WTC11 (cell line): ENCODE data around the gene CTCFL. TPM values are rescaled to one million over a fixed set of nuclear protein-coding genes. Genes with fewer than 3 reads are reported as not detected.

Experiments used
- ATAC-seq: fragments of 200-7000 bp; cut with Tn5 transposase; 2 replicates; pipeline ENCODE4 v1.10.0; 2021; ENCODE audit warnings: mild to moderate bottlenecking, moderate library complexity
- CTCF ChIA-PET: fragments of 300-600 bp; sonication (Branson Sonifier 250); formaldehyde crosslinking; loops from one replicate; lab custom pipeline; 2021; ENCODE audit warnings: antibody characterized with exemption; lab: Charles Lee
- POLR2A ChIA-PET: fragments of 350-600 bp; sonication (Branson Sonifier 250); formaldehyde crosslinking; loops from one replicate; lab custom pipeline; 2021; ENCODE audit warnings: antibody characterized with exemption; lab: Charles Lee
- DNase-seq: peaks from one replicate; pipeline ENCODE4 v3.0.0; 2021; ENCODE audit warnings: low spot score
- H3K27ac Mint-ChIP-seq: 2 replicates; pipeline ENCODE4 v1.8.0; 2021; ENCODE audit warnings: mixed read lengths
- H3K27me3 Mint-ChIP-seq: 2 replicates; pipeline ENCODE4 v1.8.0; 2021; ENCODE audit warnings: low read depth, mild to moderate bottlenecking, moderate library complexity, mixed read lengths
- H3K36me3 Mint-ChIP-seq: 2 replicates; pipeline ENCODE4 v1.8.0; 2021; ENCODE audit warnings: mixed read lengths
- H3K4me1 Mint-ChIP-seq: 2 replicates; pipeline ENCODE4 v1.8.0; 2022; ENCODE audit warnings: mixed read lengths
- H3K4me3 Mint-ChIP-seq: 2 replicates; pipeline ENCODE4 v1.8.0; 2021; ENCODE audit warnings: mild to moderate bottlenecking, moderate library complexity, mixed read lengths
- H3K9me3 Mint-ChIP-seq: 2 replicates; pipeline ENCODE4 v1.8.0; 2021; ENCODE audit warnings: mixed read lengths
- CREM ChIP-seq: sonication (generic); formaldehyde crosslinking; IDR thresholded peaks from 2 replicates; pipeline ENCODE4 v1.8.1; 2022; ENCODE audit warnings: mild to moderate bottlenecking, missing genetic modification reagents, moderate library complexity
- ELF4 ChIP-seq: sonication (generic); formaldehyde crosslinking; IDR thresholded peaks from 2 replicates; pipeline ENCODE4 v1.8.1; 2022; ENCODE audit warnings: low read depth, mild to moderate bottlenecking, moderate library complexity, missing genetic modification reagents
- FOXJ3 ChIP-seq: sonication (generic); formaldehyde crosslinking; IDR thresholded peaks from 2 replicates; pipeline ENCODE4 v1.9.0; 2021; ENCODE audit warnings: missing genetic modification reagents, mild to moderate bottlenecking, borderline replicate concordance
- GTF2I ChIP-seq: fragments of 250-450 bp; sonication (Bioruptor Pico); conservative IDR thresholded peaks from 2 replicates; pipeline ENCODE4 v1.4.0; 2021; ENCODE audit warnings: mild to moderate bottlenecking
- KAT7 ChIP-seq: sonication (generic); formaldehyde crosslinking; IDR thresholded peaks from 2 replicates; pipeline ENCODE4 v1.8.1; 2023; ENCODE audit warnings: missing genetic modification reagents, mild to moderate bottlenecking, borderline replicate concordance
- SP1 ChIP-seq: sonication (generic); formaldehyde crosslinking; conservative IDR thresholded peaks from 2 replicates; pipeline ENCODE4 v1.8.1; 2022; ENCODE audit warnings: missing genetic modification reagents
- TP53 ChIP-seq: sonication (generic); formaldehyde crosslinking; IDR thresholded peaks from 2 replicates; pipeline ENCODE4 v1.8.1; 2023; ENCODE audit warnings: mild to moderate bottlenecking, missing genetic modification reagents
- USF2 ChIP-seq: sonication (generic); formaldehyde crosslinking; IDR thresholded peaks from 2 replicates; pipeline ENCODE4 v1.8.1; 2023; ENCODE audit warnings: mild to moderate bottlenecking, missing genetic modification reagents, moderate library complexity
- ZNF281 ChIP-seq: sonication (generic); formaldehyde crosslinking; IDR thresholded peaks from 2 replicates; pipeline ENCODE4 v1.8.0; 2023; ENCODE audit warnings: mild to moderate bottlenecking, missing genetic modification reagents
- ZNF416 ChIP-seq: fragments of 250-450 bp; sonication (Bioruptor Pico); IDR thresholded peaks from 2 replicates; pipeline ENCODE4 v1.9.0; 2021; ENCODE audit warnings: mild to moderate bottlenecking, inconsistent platforms
- ZNF425 ChIP-seq: fragments of 250-450 bp; sonication (Bioruptor Pico); conservative IDR thresholded peaks from 2 replicates; pipeline ENCODE4 v1.9.0; 2021; ENCODE audit warnings: mild to moderate bottlenecking
- total RNA-seq: library from RNA; stranded (reverse); gene quantifications from 3 replicates; pipeline ENCODE4 v1.2.3, GENCODE V29; 2021
- TF ChIP-seq, protein P1 (sequence below): sonication (generic); formaldehyde crosslinking; IDR thresholded peaks from 2 replicates; pipeline ENCODE4 v1.8.0; 2022; ENCODE audit warnings: missing genetic modification reagents

Gene CTCFL
- total RNA-seq, 1 experiment from 2014 or later: 0.70 TPM

DNA sequence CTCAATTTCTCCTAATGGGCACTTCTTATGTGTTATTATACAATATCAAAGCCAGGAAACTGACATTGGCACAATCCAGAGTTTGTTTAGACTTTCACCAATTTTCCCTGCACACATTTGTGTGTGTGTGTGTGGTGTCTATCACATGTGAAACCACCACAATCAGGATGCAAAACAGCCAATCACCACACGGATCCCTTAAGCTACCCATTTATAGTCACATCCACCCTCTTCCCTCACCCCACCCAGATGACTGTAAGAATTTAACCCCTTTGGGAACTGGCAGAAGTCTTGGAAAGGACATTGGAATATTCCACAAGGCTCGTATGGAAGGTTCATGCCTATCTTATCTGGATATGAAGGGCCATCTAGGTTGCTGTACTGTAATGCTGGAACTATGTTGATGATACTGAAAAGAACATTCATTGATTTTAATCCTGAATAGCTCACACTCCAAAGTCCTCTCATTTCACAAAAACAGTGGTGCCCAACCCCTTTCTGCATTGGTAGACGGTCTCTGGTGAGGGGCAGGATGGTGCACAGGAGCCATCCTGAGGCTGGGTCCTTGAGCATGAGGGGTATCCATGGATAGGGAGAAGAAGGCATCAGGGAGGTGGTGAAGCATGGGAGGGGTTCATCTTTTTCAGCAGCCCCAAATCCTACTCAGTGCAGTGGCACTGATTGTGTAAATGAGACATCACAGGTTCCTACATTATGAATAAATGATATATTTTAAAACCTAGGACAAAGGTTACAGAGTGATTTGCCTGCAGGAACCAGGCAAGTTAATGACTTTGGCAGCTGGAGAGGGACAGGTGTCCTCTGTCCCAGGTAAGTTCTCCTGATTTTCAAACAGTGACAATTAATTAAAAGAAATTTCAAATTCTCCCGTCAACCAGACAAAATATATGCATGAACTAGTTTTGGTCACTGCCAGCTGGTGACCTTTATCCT is 12.1 kb upstream of the CTCFL start (continued):
- TF ChIP-seq GTF2I (CRISPR knock-in tag): no peak
- no peak for TF ChIP-seq FOXJ3 (CRISPR knock-in tag)
- no peak for TF ChIP-seq ZNF281 (CRISPR knock-in tag)

DNA sequence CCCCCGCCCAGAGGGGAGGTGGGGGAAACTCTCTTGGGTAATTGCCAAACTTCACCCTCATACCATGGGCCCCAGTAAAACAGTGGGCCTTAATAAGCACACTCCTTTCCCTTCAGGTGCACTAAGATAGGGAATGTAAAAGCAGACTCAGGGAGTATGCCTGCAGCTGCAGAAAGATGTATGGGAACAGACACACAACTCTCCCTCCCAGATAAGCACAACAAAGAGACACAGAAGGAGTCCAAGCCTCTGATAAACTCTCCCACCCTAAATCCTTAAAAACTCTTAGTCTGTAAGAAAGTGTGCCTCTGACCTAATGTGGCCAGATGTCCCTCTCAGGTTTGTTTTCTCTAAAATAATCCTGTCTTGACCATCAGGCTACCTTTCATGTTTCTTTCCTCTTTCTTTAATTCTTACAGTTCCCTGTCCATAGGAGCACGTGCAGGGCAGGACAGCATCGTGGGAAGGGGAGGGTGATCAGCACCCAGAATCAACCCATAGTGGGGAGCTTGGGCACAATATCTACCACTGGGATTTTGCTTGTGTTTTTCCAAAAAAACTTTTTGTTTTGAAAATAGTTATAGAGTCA is 11.3 kb upstream of the CTCFL start:
- CTCF ChIA-PET: interaction anchor here (1.2 kb wide), 1 partner anchor 9 kb away, joined by 5 read pairs; no protein-coding TSS in a partner anchor
- H3K36me3 Mint-ChIP-seq: peaks cover 33% of the 10 kb centered on the region
- POLR2A ChIA-PET: no interaction called here
- H3K9me3 Mint-ChIP-seq: peaks cover 62% of the 10 kb centered on the region
- DNase-seq: no peak
- no peak for TF ChIP-seq TP53 (CRISPR knock-in tag)
- no peak for TF ChIP-seq ZNF425
- TF ChIP-seq ZNF416 (CRISPR knock-in tag): no peak
- TF ChIP-seq, protein P1, sequence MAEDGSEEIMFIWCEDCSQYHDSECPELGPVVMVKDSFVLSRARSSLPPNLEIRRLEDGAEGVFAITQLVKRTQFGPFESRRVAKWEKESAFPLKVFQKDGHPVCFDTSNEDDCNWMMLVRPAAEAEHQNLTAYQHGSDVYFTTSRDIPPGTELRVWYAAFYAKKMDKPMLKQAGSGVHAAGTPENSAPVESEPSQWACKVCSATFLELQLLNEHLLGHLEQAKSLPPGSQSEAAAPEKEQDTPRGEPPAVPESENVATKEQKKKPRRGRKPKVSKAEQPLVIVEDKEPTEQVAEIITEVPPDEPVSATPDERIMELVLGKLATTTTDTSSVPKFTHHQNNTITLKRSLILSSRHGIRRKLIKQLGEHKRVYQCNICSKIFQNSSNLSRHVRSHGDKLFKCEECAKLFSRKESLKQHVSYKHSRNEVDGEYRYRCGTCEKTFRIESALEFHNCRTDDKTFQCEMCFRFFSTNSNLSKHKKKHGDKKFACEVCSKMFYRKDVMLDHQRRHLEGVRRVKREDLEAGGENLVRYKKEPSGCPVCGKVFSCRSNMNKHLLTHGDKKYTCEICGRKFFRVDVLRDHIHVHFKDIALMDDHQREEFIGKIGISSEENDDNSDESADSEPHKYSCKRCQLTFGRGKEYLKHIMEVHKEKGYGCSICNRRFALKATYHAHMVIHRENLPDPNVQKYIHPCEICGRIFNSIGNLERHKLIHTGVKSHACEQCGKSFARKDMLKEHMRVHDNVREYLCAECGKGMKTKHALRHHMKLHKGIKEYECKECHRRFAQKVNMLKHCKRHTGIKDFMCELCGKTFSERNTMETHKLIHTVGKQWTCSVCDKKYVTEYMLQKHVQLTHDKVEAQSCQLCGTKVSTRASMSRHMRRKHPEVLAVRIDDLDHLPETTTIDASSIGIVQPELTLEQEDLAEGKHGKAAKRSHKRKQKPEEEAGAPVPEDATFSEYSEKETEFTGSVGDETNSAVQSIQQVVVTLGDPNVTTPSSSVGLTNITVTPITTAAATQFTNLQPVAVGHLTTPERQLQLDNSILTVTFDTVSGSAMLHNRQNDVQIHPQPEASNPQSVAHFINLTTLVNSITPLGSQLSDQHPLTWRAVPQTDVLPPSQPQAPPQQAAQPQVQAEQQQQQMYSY (CRISPR knock-in tag): no peak
- TF ChIP-seq ELF4 (CRISPR knock-in tag): no peak
- TF ChIP-seq KAT7 (CRISPR knock-in tag): no peak
- no peak for TF ChIP-seq SP1 (CRISPR knock-in tag)
- TF ChIP-seq USF2 (CRISPR knock-in tag): no peak
- no peak for TF ChIP-seq CREM (CRISPR knock-in tag)
- peaks cover 3% of the 10 kb centered on the region for H3K4me1 Mint-ChIP-seq
- no peak overlapping the region for H3K4me3 Mint-ChIP-seq
- ATAC-seq: no peak
- no peak overlapping the region for H3K27ac Mint-ChIP-seq
- H3K27me3 Mint-ChIP-seq: peaks cover 42% of the 10 kb centered on the region
